Epidermal melanocyte (primary cell): ENCODE results near the gene THEM5.

ENCODE experiments used
- DNase-seq: peaks from one replicate; pipeline ENCODE4 v3.0.0; 2011; ENCODE audit warnings: low spot score; ENCODE audit not compliant: insufficient read length

Gene THEM5

GRCh38 chr1:151839457-151840403 is 13.8 kb downstream of the THEM5 start, which contains the start of gene C2CD4D:
TSS of gene C2CD4D (minus strand) at chr1:151839820. CDS start at chr1:151838989, 831 bp downstream.
- DNase-seq, result peak; percentile 92

DNA sequence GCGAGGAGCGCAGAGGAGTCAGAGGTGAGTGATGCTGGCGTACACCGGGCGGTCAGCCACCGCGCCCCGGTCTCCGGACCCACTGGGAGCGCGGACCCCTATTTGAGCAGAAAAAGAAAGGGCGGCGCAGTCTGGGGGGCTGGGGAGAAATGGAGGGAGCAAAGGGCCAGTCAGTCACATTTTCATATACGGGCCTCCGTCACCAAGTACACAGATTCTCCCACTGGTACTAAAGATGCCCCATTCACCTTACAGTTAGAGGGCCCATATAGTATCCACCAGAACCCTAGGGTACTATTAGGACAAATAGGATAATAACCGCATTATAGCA is 14.5 kb downstream of the THEM5 start:
- DNase-seq, result no peak

DNA sequence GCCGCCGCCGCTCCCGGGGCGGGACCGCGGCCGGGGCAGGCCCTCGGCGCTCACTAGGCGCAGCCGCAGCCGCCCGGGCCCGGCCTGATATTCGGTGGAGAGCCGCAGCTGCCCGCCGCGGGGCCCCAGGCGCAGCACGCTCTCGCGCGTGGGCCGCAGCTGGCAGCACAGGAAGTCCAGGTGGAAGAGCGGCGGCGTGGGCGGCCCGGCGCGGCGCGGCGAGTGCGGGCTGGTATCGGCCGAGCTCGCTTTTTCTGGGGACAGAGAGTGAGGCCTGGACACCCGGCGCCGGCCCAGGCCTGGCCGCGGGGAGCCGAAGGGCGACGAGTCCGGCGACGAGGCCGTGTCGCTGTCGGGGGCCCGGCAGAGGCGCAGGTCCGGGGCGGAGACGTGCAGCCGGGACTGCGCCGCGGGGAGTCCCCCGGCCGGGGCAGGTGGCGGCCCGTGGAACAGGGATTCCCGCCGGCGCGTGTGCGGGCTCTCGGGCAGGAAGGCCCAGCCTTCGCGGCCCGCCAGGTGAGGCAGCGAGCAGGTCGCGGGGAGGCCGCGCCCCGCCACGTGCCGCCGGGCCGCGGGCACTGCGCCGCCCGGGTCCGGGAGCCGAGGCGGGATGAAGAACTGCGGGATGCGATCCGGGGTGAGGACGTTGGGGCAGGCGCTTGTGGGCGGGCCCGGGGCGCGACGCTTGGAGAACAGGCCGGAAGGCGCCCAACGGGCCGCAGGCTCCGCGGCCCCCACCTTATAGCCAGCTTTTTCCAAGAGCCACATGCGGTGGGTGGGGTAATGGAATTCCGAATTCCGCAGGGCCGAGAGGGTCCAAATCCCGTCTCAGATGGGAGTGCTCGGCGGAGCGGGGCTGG is 15.1 kb downstream of the THEM5 start:
- DNase-seq, result no peak

- no peak for DNase-seq
Measured at GRCh38 chr1:151837884-151838221, 15.7 kb downstream of the THEM5 start.

GRCh38 chr1:151837197-151837596 is 16.3 kb downstream of the THEM5 start:
- no peak for DNase-seq

- no peak for DNase-seq
Measured at GRCh38 chr1:151835596-151835995, 17.9 kb downstream of the THEM5 start.

DNA sequence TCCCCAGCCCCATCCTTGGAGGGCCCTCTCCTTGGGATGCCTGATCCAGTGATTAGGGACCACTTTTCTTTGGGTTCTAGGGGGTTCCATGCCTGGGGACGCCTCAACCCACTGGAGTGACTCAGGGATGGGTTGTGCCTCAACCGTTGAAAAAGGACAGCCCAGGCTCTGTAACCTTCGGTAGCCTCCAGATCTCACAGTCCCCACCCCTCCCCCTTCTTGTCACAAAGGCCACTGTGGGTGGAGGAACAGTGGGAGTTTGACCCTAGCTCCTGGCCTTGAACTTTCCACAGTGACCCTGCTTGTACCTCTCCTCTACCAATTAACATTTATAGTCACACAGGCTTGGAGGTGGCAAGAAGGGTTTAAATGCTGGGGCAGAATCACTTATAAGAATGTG is 19.3 kb downstream of the THEM5 start:
- no peak for DNase-seq

- DNase-seq, result no peak
Measured at GRCh38 chr1:151833172-151833900, 20.2 kb downstream of the THEM5 start.

GRCh38 chr1:151832318-151832980 is 21.1 kb downstream of the THEM5 start:
- DNase-seq, result no peak

DNA sequence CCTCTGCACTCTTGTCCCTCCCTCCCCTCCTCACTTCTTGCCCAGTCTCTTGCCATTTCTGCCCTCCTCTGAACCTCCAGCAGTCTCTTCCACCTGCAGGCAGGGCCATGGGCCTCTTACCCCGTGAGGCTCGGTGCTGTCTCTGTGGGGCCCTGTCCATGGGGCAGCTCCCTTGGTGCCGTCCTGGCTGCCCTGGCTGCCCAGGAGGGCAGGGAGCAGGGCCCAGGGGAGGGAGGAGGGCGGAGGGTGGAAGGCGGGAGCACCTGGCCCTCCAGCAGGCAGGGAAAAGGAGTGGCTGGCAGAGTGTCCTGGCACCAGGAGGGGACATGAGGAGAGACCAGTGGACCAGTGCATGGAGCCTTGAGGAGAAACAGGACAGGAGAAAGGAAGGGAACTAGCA is 21.9 kb downstream of the THEM5 start, which contains the start of gene RORC:
Gene RORC (minus strand): TSS at position 198 of the 400 bp plus-strand sequence. CDS start 38 bp downstream, at position 160.
- DNase-seq, result no peak

DNA sequence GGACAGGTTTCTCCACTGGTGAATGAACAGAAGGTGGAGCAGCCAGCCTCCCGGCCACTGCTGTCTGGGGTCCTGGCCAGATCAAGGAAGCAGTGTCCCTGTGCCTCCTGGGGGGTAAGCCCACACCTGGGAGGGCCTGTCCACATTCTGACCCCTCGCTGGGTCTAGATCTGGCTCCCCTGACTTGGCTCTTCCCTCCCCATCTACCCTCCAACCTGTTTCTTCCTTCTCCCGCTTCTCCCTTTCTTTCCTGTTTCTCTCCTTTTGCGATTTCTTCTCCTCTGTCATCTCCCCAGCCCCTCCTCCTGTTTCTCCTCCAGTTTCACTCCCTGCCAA is 22.3 kb downstream of the THEM5 start:
- DNase-seq, result no peak

DNA sequence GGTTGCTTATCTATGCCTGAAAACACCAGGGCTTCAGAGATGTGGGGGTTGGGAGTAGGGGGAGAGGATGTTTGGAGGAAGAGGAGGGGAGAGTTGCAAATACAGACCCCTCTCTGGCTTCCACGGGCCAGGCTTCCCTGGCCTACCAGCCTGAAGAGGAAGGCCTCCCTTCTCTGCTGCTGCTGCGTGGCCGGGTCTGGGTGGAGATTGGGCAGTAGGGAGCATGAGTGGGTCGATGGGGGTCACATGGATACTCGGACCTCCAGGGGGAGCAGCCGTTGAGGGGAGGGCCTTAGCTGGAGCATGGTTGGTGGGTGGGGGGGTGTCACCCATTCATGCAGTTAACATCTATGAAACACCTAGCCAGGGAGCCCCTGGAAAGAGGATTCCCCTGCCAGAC is 23.5 kb downstream of the THEM5 start:
- no peak for DNase-seq

GRCh38 chr1:151829352-151830046 is 24.0 kb downstream of the THEM5 start:
- no peak for DNase-seq

DNA sequence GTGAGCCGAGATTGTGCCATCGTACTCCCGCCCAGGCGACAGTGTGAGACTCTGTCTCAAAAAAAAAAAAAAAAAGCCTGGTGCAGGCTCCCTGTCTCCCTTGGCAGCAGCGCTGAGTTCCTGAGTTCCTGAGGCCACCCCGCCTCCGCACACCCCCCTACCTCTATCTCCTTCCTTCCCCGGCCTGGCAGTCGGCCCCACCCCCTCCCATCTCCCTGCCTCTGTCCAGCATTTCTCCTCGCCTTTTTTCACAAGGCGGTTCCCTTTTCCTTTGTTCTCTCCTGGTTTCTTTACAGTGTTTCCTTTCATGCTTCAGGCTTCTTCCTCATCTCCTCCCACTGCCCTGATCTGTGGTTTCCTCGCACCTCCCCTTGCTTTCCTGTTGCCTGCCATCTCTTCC is 24.6 kb downstream of the THEM5 start:
- peak; percentile 68 for DNase-seq

DNA sequence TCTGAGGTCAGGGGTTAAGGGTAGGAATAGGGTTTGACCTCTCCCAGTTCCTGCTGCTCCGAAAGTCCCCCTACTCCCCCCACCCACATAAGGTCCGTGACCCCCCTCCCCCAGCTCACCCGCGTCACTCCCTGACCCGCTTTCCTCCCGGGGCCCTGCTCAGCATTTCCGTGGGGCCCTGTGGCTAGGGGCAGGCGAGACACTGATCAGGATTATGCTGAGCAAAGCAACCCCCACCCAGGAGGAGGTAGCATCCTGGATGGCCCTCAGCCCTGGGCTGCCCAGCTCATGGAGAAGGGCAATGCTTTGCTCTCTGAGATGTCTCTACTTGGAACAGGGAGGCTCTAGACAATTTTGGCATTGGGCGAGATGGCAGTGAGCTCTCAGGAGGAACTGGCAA is 25.7 kb downstream of the THEM5 start:
- no peak for DNase-seq

- DNase-seq, result no peak
Measured at GRCh38 chr1:151825751-151826660, 27.5 kb downstream of the THEM5 start.

GRCh38 chr1:151825204-151825603 is 28.3 kb downstream of the THEM5 start:
- DNase-seq, result no peak

DNA sequence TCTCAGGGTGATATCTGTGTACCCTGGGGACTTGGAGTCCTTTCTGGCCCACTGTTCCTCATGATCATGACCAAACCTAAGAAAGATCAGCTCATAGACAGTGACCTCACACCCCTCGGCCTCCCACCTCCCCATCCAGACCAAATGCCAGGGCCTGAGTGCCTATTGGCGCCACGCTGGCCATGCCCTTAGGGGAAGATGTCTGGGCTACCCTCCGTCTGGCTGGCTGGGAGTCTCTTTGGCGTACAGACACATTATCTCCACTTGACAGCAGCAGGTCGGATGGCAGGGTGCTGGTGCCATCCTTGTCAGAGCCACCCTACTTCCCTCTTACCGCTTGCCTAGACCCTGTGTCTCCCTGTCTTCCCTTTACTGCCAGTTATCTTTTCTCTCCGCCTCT is 30.3 kb downstream of the THEM5 start:
- no peak for DNase-seq

GRCh38 chr1:151822404-151822803 is 31.1 kb downstream of the THEM5 start:
- no peak for DNase-seq

GRCh38 chr1:151820940-151821339 is 32.6 kb downstream of the THEM5 start:
- no peak for DNase-seq
